ENCODE data around the gene CNTNAP2. TPM values are rescaled to one million over a fixed set of nuclear protein-coding genes. Genes with fewer than 3 reads are reported as not detected.
A peak's percentile ranks its signal among the peaks of the same experiment; 100 is the strongest.

Gene CNTNAP2
- total RNA-seq, 4 donors from 2014 or later = 0.91 to 16.0 TPM; not detected in 2

DNA sequence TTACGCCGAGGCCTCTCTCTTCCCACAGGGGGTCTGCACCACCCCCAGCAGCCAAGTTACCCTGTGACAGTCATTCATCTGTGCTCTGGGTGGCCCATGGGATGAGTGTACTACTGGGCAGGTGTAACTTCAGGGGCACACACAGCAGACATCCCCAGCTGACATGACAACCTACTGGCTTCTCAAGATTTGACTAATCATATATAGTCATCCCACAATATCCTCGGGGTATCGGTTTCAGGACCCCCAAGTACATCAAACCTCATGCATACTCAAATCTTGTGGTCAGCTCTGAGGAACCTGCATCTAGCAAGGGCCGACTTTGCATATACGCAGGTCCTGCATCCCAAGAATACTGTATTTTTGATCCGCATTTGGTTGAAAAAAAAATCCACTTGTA is 2137.0 kb downstream of the CNTNAP2 start:
- H3K36me3 ChIP-seq = no peaks in the 10 kb centered on the region
- no peaks in the 10 kb centered on the region for H3K4me1 ChIP-seq
- intact Hi-C loops (cut with DNase I; ENCODE audit: low total_unique reads) = no loop called here
- no peaks in the 10 kb centered on the region for H3K9me3 ChIP-seq
- no peak for TF ChIP-seq CTCF (IDR thresholded peaks at IDR 0.05)
- no peak for TF ChIP-seq POLR2A (IDR thresholded peaks at IDR 0.05)
- DNase-seq = no peak
- no peaks in the 10 kb centered on the region for H3K27me3 ChIP-seq
- no peak overlapping the region for H3K27ac ChIP-seq
- no peak overlapping the region for H3K4me3 ChIP-seq

DNA sequence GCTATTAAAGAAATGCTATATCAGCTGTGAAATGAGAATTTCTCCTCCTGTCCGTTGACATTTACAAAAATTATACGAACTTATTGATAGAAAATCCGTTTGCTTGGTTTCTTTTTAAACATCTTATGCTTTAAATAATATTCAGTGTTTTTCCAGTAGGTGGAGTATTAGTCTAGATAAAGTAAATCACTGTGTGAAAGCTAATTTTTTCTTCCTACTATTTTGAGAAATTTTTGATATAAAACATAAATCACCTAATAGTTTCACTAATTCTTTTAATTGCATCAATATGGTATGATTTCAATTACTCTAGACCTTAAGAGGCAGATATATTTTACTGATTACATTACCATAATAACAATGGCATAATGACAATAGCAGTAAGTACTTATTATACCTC is 2138.7 kb downstream of the CNTNAP2 start:
- TF ChIP-seq CTCF (IDR thresholded peaks at IDR 0.05) (peak in 1 of 4 experiments; percentile 8), POLR2A (IDR thresholded peaks at IDR 0.05) (no peak)
- no peaks in the 10 kb centered on the region for H3K4me1 ChIP-seq
- H3K36me3 ChIP-seq = no peaks in the 10 kb centered on the region
- no peak for DNase-seq
- H3K27me3 ChIP-seq = no peaks in the 10 kb centered on the region
- no peak overlapping the region for H3K4me3 ChIP-seq
- no peaks in the 10 kb centered on the region for H3K9me3 ChIP-seq
- H3K27ac ChIP-seq = no peak overlapping the region
- intact Hi-C loops (cut with DNase I; ENCODE audit: low total_unique reads) = no loop called here

DNA sequence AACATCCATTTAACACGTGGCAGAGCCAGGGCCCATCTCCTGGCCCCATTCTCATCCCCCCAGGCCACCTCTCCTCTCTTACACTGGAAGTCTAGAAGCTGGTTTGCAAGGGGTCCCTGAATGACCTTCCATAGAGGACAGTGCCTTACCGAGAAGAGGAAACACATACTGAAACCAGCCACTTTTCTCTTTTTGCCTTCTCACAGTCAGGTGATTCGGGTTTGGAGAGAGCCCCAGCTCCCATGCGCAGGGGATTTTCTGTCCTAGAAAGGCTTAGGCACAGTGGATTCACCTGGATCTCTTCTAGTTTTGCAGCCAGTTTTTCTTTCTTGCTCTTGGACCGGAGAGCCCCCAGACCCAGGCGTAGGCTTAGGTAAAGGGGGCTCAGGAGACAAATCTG is 2139.8 kb downstream of the CNTNAP2 start:
- intact Hi-C loops (cut with DNase I; ENCODE audit: low total_unique reads) = no loop called here
- TF ChIP-seq CTCF (IDR thresholded peaks at IDR 0.05) (no peak), POLR2A (IDR thresholded peaks at IDR 0.05) (no peak)
- no peak overlapping the region for H3K4me3 ChIP-seq
- no peaks in the 10 kb centered on the region for H3K4me1 ChIP-seq
- no peak for DNase-seq
- H3K36me3 ChIP-seq = no peaks in the 10 kb centered on the region
- no peaks in the 10 kb centered on the region for H3K27me3 ChIP-seq
- H3K27ac ChIP-seq = no peak overlapping the region
- no peaks in the 10 kb centered on the region for H3K9me3 ChIP-seq

- intact Hi-C loops (cut with DNase I; ENCODE audit: low total_unique reads) = no loop called here
- H3K27me3 ChIP-seq = no peaks in the 10 kb centered on the region
- TF ChIP-seq CTCF (IDR thresholded peaks at IDR 0.05) = no peak
- TF ChIP-seq POLR2A (IDR thresholded peaks at IDR 0.05) = no peak
- no peak overlapping the region for H3K4me3 ChIP-seq
- DNase-seq = peak; percentile 28 to 54
- H3K36me3 ChIP-seq = no peaks in the 10 kb centered on the region
- peak overlapping the region; percentile 39 to 46 for H3K27ac ChIP-seq
- H3K9me3 ChIP-seq = no peaks in the 10 kb centered on the region
- H3K4me1 ChIP-seq = no peaks in the 10 kb centered on the region
Observed at GRCh38 chr7:148260599-148260998, 2144.0 kb downstream of the CNTNAP2 start.

GRCh38 chr7:148261523-148261922 is 2144.9 kb downstream of the CNTNAP2 start:
- Histone ChIP-seq H3K27me3 (no peaks in the 10 kb centered on the region), H3K4me3 (no peak overlapping the region), H3K27ac (peak overlapping the region in 1 of 2 donors; percentile 46), H3K9me3 (no peaks in the 10 kb centered on the region), H3K36me3 (no peaks in the 10 kb centered on the region), H3K4me1 (no peaks in the 10 kb centered on the region)
- TF ChIP-seq POLR2A (IDR thresholded peaks at IDR 0.05) (no peak), CTCF (IDR thresholded peaks at IDR 0.05) (no peak)
- DNase-seq = no peak
- intact Hi-C loops (cut with DNase I; ENCODE audit: low total_unique reads) = no loop called here

Data from uterus (tissue), 4 donors.